Measurements from ENCODE around the gene IDH2. TPM values are rescaled to one million over a fixed set of nuclear protein-coding genes. Genes with fewer than 3 reads are reported as not detected.

The IDH2 gene
- polyA plus RNA-seq, 1 donor (not counting 4 experiments of a cell fraction or from before 2014, with no cell fraction given), result 27.9 TPM

- peak; percentile 79 for FAIRE-seq
- dilution Hi-C loops (cut with MboI; ENCODE audit: extremely low pct_ligation_motif_present, low sequenced_read_pairs), result no loop called here
- peaks cover 11% of the 10 kb centered on the region for H3K4me1 ChIP-seq (ENCODE audit: control insufficient read depth, extremely low read depth, insufficient read depth, low read length)
Observed at GRCh38 chr15:90106522-90107117, 4.4 kb upstream of the IDH2 start.

GRCh38 chr15:90105521-90105920, 3.3 kb upstream of the IDH2 start:
- no peak for FAIRE-seq
- Histone ChIP-seq H4K20me1 (ENCODE audit: control insufficient read depth, extremely low read depth, insufficient read depth, low read length) (no peaks in the 10 kb centered on the region), H3K9ac (ENCODE audit: control insufficient read depth, extremely low read depth, insufficient read depth, low read length) (no peak overlapping the region), H2AFZ (ENCODE audit: control insufficient read depth, low read length) (no peak overlapping the region), H3K79me2 (ENCODE audit: control insufficient read depth, insufficient read depth, low read length) (no peaks in the 10 kb centered on the region), H3K36me3 (ENCODE audit: control insufficient read depth in 2 of 2, extremely low read depth in 1 of 2, insufficient read depth in 2 of 2, low read length in 2 of 2) (no peaks in the 10 kb centered on the region), H3K27me3 (ENCODE audit: control insufficient read depth, extremely low read depth, insufficient read depth, low read length) (no peaks in the 10 kb centered on the region), H3K9me1 (ENCODE audit: control insufficient read depth, extremely low read depth, insufficient read depth, low read length) (no peaks in the 10 kb centered on the region), H3K27ac (ENCODE audit: control insufficient read depth, insufficient read depth, low read length) (no peak overlapping the region), H3K4me3 (ENCODE audit: control insufficient read depth in 2 of 3, extremely low read depth in 1 of 3, insufficient read depth in 2 of 3, low read depth in 1 of 3, low read length in 3 of 3) (no peak overlapping the region), H3K4me2 (ENCODE audit: control insufficient read depth, extremely low read depth, insufficient read depth, low read depth, low read length) (no peak overlapping the region), H3K4me1 (ENCODE audit: control insufficient read depth, extremely low read depth, insufficient read depth, low read length) (peaks cover 22% of the 10 kb centered on the region), H3K9me3 (ENCODE audit: control insufficient read depth, low read depth, low read length) (no peaks in the 10 kb centered on the region)
- TF ChIP-seq EZH2 (IDR thresholded peaks at IDR 0.05; ENCODE audit: low read length) (no peak), CTCF (optimal IDR thresholded peaks at IDR 0.05 in 1 of 3, IDR thresholded peaks at IDR 0.05 in 1 of 3, conservative IDR thresholded peaks at IDR 0.05 in 1 of 3; ENCODE audit: extremely low read depth in 1 of 3, insufficient read depth in 2 of 3, low read length in 3 of 3) (no peak)
- dilution Hi-C loops (cut with MboI; ENCODE audit: extremely low pct_ligation_motif_present, low sequenced_read_pairs), result no loop called here
- no peak for DNase-seq (ENCODE audit: low read depth, low spot score)

More at GRCh38 chr15:90106522-90107117, 4.4 kb upstream of the IDH2 start:
- no peaks in the 10 kb centered on the region for H3K9me3 ChIP-seq (ENCODE audit: control insufficient read depth, low read depth, low read length)
- H3K4me2 ChIP-seq (ENCODE audit: control insufficient read depth, extremely low read depth, insufficient read depth, low read depth, low read length), result peak overlapping the region; percentile 61
- H3K9ac ChIP-seq (ENCODE audit: control insufficient read depth, extremely low read depth, insufficient read depth, low read length), result no peak overlapping the region
- TF ChIP-seq EZH2 (IDR thresholded peaks at IDR 0.05; ENCODE audit: low read length), result no peak
- no peak for TF ChIP-seq CTCF (optimal IDR thresholded peaks at IDR 0.05 in 1 of 3, IDR thresholded peaks at IDR 0.05 in 1 of 3, conservative IDR thresholded peaks at IDR 0.05 in 1 of 3; ENCODE audit: extremely low read depth in 1 of 3, insufficient read depth in 2 of 3, low read length in 3 of 3)
- H2AFZ ChIP-seq (ENCODE audit: control insufficient read depth, low read length), result peak overlapping the region; percentile 75
- no peaks in the 10 kb centered on the region for H4K20me1 ChIP-seq (ENCODE audit: control insufficient read depth, extremely low read depth, insufficient read depth, low read length)
- no peaks in the 10 kb centered on the region for H3K36me3 ChIP-seq (ENCODE audit: control insufficient read depth in 2 of 2, extremely low read depth in 1 of 2, insufficient read depth in 2 of 2, low read length in 2 of 2)
- H3K27me3 ChIP-seq (ENCODE audit: control insufficient read depth, extremely low read depth, insufficient read depth, low read length), result no peaks in the 10 kb centered on the region
- H3K4me3 ChIP-seq (ENCODE audit: control insufficient read depth in 2 of 3, extremely low read depth in 1 of 3, insufficient read depth in 2 of 3, low read depth in 1 of 3, low read length in 3 of 3), result peak overlapping the region in 1 of 3 experiments; percentile 19
- no peak overlapping the region for H3K27ac ChIP-seq (ENCODE audit: control insufficient read depth, insufficient read depth, low read length)
- DNase-seq (ENCODE audit: low read depth, low spot score), result no peak
- no peaks in the 10 kb centered on the region for H3K79me2 ChIP-seq (ENCODE audit: control insufficient read depth, insufficient read depth, low read length)
- no peaks in the 10 kb centered on the region for H3K9me1 ChIP-seq (ENCODE audit: control insufficient read depth, extremely low read depth, insufficient read depth, low read length)
